Lower leg skin (tissue), 3 donors: ENCODE data around the gene ZRANB3.

Experiments used
- POLR2A ChIP-seq, 2 donors: fragments of 450-650 bp; IDR thresholded peaks; one replicate each; pipeline ENCODE4 v1.6.1; 2016 to 2017; ENCODE audit warnings: antibody characterized with exemption in 2 of 2, mild to moderate bottlenecking in 1 of 2, moderate library complexity in 1 of 2
- TF ChIP-seq, protein P1 (sequence below), 3 donors: fragments of 450-650 bp; IDR thresholded peaks; one replicate each; pipeline ENCODE4 v1.5.1; 2016; ENCODE audit warnings: antibody characterized with exemption in 3 of 3, mild to moderate bottlenecking in 3 of 3, moderate library complexity in 2 of 3

DNA sequence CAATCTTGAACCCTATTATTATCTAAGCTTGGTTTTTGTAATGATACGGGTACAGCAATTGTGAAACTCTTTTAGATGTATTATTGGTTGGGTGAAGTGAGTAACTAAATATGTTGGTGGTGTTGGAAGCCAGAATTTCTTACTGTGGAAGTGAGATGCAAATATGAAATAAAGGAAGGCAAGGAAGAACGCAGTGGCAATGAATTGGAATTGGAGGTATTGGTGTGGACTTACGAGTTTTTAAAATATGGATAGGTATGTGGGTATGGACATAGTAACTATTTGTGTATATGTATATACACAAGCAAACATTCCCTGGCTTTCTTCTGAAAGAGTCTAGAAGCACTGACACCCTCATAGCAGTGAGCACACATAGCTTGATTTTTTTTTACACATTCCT is 373.2 kb downstream of the ZRANB3 start:
- TF ChIP-seq, protein P1, sequence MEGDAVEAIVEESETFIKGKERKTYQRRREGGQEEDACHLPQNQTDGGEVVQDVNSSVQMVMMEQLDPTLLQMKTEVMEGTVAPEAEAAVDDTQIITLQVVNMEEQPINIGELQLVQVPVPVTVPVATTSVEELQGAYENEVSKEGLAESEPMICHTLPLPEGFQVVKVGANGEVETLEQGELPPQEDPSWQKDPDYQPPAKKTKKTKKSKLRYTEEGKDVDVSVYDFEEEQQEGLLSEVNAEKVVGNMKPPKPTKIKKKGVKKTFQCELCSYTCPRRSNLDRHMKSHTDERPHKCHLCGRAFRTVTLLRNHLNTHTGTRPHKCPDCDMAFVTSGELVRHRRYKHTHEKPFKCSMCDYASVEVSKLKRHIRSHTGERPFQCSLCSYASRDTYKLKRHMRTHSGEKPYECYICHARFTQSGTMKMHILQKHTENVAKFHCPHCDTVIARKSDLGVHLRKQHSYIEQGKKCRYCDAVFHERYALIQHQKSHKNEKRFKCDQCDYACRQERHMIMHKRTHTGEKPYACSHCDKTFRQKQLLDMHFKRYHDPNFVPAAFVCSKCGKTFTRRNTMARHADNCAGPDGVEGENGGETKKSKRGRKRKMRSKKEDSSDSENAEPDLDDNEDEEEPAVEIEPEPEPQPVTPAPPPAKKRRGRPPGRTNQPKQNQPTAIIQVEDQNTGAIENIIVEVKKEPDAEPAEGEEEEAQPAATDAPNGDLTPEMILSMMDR (IDR thresholded peaks at IDR 0.05) = no peak
- TF ChIP-seq POLR2A (IDR thresholded peaks at IDR 0.05) = no peak
